Suppressor macrophage treated with lipopolysaccharide for 4 hours (primary cell): ENCODE results near the gene ACSL3.
"Not testable (repeated sequence)": the region's sequence is repeated elsewhere in the genome, so short reads cannot be mapped to it uniquely, and the experiment has no call there.

Experiments used
- DNase-seq: peaks from one replicate; pipeline ENCODE4 v3.0.0-alpha.2; 2020

The ACSL3 gene

DNA sequence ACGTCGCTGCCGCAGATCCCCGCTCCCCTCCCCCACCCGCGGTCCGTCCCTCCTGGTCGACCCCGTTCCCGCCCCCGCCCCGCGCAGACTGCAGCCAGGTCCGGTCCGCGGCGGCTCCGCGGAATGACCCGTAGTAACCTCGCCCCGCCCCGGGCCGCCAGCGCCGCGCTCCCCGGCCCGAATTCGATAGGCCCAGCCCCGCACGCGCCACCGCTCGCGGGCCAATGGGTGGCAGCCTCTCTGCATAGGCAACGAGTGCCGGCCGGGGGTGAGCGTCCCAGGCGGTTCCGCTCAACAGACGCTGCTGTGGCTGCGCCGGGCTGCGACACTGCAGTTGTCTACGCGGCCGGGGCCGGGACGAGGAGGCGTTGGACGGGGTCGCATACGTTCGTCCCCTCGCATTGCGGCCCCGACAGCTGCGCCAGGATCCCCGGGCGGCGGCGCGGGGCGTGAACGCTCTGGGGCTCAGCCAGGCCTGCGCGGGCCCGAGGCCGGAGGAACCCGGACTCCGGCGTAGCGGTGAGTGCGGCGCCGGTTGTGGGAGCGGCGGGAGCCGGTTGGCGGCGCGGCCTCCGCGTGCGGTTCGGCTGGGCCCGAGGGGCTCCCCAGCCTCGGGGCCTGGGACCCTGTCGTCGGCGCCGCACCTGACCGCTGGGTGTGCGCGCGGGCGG, at the start of gene ACSL3:
Gene ACSL3 (plus strand): TSS at position 297 of the 671 bp plus-strand sequence. CDS start 47,737 bp downstream, outside the sequence.
- peak; percentile 98 for DNase-seq

DNA sequence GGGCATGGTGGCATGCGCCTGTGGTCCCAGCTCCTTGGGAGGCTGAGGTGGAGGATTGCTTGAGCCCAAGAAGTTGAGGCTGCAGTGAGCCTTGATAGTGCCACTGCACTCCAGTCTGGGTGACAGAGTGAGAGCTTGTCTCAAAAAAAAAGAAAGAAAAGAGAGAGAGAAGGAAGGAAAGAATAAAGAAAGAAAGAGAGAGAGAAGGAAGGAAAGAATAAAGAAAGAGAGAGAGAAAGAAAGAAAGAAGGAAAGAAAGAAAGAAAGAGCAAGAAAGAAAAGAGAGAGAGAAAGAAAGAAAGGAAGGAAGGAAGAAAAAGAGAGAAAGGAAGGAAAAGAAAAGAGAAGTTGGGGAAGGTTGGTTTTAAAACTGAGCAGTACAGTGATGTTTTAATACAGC, 49.0 kb upstream of the ACSL3 start:
- DNase-seq: no peak

DNA sequence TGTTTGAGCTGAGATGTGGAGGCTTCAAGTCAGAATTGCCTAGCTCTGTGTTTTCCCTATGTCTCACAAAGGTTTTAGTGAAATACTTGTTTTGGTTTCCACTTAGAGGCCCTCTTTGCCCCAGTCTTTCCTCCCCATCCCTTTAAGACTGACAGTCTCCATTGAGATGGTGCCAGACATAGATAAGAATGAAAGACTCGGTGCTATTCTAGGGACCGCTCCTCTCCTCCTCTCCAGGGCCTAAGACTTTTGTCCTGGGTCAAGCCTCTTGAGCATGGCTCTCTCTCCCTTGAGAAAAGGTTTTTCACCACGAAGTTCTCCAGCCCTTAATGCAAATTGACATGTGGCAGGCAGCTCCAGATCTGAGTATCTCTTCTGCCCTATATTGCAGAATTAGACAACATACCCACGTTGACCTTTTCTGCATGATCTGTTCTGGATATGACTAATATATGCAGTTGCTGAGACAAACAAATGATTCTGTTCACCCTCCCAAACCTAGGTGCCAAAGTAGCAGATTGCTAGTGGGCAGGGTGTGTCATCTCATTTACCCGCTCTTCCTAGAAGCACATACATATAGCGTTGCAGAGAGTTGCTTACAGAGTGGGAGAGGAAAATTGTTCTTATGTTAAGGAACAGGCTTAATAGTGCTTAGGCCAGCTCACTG, 47.5 kb upstream of the ACSL3 start:
- peak; percentile 67 for DNase-seq

DNA sequence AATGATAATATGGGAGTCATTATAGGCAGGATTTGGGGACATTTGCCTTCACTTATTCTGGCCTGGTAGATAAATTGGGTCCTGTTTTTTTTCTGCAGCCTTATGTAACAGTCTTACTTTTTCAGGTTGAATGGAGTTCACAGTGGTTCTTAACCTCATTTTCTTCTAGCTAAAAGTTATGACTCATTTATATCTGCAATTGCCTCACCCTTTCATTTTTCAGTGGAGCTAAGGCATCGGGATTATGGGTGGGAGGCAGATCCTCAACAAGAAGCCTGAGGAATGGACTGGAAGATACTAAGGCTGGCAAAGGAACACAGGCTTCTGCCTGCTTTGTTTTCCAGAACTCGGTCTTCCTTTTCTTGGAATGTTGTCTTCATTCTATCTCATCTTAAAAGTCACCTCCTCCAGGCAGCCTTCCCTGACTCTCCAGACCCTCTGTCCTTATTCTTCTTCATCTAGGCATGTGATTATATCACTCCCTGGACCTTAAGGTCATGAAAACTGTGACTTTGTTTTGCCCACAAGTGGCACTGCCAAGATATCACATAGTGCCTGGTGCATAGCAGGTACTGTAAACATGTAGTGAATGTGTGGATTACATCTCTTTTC, 41.0 kb upstream of the ACSL3 start:
- DNase-seq: no peak

DNA sequence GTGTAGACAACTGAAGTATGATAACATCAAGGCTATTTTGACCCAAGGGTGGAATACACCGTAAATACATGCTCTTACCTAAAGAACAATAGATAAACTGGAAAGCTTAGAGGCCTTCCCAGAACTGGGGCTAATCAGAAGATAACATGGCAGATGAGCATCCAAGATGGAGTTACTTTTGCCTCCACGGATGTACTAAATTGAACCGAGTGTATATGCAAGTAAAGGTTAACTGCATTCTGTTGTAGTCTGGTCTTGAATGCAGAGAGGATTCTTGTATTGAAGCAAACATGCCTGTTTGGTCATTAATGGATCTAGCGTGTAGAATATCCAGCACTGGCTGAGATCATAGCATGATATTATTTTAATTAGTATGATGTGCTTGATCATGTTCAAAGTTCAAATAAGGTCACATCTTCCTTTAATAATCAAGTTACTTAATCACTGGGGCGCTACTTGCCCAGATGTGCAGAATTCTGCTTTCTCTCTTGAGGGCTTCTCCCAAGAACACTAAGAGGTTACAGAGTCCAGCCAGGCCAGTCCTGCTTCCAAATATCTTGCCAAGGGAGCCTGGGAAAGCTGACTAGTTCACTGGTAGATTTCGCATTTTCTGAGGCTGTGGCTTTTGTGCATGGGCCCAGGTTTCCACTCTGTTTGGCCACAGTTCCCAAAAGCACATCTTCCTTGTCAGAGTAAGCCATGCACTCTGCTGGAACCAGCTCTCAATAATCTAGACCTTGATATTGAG, 37.5 kb upstream of the ACSL3 start:
- no peak for DNase-seq

DNA sequence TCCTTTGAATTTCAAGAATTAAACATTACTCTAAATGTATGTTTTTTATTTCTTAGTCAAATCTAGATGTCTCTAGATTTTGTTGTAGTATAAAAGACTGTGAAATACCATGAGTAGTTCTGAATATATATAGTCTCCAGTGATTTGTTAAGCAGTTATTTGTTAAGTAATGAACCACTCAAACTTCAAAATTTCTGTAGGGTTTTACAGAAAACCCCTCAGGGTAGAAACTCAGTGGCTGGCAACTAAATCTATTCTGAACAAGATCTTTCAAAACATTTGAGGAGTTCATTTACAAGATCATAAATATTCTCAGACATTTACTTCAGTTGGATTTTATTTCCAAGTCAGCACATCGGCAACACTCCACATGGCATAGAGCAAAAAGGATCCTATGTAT, 35.8 kb upstream of the ACSL3 start:
- no peak for DNase-seq

DNA sequence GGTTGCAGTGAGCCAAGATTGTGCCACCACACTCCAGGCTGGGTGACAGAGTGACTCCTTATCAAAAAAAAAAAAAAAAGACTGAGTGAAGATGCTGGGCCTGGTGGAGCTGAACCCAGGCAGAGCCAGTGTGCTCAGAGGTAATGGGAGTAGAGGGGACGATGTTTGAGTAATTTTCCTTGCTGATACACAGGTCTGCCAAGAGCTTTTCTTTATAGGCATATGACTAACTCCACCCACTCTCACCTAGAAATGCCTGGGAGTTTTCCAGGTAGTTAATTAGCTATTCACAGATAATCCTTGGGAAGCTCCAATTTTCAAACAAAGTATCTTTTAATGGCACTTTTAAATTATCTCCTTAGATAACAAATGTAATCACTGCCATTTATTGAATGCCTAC, 33.4 kb upstream of the ACSL3 start:
- no peak for DNase-seq

DNA sequence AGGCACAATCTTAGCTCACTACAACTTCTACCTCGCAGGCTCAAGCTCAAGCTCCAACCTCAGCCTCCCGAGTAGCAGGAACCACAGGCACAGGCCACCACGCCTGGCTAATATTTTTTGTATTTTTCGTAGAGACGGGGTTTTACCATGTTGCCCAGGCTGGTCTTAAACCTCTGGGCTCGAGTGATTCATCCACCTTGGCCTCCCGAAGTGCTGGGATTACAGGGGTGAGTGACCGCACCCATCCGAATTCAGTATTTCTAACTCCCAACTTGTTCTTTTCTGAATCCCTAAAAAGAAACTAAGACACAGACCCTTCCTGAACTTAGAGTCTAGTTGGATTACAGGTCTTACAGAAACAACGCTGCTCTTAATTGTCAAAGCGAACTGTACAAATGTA, 32.3 kb upstream of the ACSL3 start:
- DNase-seq: no peak

DNA sequence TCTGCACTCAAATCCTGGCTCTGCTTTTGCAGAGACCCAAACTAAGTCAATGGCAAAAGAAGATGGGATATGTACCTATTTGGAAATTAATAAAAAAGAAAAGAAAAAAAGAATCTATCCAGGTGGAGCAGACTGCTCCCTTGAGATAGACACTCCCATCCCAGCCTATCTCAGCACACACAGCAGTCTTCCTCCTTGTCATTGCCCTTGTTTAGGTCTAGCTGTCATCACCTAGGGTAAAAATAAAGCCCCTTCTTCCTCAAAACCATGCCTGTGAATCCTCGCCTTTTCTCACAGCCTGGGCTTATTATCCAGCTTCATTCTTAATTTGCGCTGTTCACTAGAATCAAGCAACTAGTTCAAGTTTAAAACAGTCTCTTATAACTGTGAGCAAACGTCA, 30.7 kb upstream of the ACSL3 start:
- no peak for DNase-seq

DNA sequence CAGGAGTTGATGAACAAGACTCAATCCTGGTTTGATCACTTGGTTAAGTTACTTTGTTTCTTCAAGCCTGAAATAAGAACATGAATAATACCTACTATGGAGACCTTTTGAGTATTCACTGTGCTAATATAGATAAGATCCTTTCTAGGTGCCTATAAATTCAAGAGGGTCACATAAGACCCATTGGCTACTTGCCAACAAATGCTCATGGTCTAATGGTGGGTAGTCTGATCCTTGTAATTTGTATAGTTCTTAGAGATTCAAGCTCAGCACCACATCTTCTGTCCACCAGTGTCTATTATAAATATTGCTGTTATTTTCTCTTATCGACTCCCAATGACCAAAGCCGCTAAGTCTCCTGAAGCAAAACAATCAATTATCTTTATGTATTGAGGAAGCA, 27.4 kb upstream of the ACSL3 start:
- no peak for DNase-seq

DNA sequence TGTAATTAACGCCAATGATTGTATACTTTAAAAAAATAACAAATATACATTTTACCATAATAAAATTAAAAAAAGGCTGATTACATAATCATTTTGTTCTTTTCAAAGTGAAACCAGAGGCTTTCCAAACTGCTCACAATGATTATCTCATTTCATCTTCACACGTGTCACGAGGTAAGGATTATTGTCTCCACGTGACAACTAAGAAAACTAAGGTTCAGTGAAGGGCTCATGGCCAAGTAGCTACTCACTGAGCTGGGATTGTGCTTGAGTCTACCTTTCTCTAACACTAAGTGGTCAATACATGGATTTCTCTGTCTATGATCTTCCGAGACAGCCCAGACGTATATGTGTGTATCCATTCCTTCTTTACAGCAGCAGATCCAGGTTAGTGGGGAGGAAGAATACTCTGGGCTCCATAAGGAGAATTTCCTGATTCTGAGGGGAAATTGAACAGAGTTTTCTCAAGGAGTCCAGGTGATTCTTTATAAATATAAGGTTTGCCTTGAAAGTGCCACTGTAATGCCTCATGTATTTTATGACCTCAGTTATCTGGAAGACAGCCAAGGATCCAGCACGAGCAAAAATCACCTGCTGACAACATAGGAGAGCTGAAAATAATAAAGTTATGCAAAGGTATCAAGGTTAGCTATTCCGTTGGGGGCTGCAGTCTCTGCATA, 25.6 kb upstream of the ACSL3 start:
- DNase-seq: no peak

DNA sequence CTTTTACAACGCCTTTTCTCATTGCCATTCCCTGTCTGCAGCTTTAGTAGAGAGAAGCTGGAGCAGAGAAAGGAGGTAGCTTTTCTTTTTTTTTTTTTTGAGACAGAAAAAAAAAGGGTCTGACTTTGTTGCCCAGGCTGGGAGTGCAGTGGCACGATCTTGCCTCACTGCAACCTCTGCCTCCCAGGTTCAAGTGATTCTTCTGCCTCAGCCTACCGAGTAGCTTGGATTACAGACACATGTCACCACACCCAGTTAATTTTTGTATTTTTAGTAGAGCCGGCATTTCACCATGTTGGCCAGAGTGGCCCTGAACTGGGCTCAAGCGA, 25.0 kb upstream of the ACSL3 start:
- no peak for DNase-seq

DNA sequence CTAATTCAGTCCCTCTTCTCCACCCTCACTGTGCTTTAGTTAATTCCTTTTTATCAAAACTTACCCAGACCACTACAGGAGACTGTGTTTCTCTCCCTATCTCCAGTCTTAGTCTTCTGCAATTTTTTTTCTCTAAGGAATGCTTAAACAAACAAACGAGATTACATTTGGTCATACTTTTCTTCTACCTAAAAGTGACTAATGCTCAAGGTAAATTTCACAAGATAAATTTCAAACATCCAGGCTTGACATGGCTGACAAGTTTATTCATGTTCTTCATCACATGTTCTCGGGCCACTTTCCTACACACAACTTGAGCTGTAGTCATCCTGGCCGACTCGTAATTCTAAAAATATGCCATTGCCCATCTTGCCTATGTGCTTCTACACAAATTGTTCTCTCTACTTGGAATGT, 23.2 kb upstream of the ACSL3 start:
- no peak for DNase-seq

DNA sequence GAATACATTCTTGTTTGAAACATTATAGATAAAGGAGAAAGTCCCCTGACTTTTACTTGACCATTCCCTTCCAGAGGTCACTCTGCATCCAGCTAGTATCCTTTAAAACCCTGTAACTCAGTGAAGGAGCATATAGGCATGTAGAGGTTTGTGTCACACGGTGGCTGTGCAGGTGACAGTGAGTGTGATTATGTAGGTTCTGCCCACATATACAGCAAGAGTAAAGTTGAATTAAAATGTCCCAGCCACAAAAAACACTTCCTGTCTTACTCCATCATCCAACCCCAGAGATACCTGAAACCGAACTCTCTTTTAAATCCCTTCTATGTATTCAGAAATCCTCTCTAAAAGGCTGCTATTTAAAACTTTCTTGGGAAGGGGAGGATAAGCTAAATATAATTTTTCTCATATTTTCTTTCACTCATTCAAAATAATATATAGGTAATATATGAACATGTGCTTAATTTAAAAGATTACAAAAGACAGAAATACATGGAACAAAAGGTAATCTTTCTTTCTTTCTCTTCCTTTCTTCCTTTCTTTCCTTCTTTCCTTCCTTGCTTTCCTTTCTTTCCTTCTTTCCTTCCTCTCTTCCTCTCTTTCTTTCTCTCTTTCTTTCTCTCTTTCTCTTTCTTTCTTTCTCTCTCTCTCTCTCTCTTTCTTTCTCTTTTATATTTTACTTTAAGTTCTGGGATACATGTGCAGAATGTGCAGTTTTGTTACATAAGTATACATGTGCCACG, 20.6 kb upstream of the ACSL3 start:
- DNase-seq: no peak

DNA sequence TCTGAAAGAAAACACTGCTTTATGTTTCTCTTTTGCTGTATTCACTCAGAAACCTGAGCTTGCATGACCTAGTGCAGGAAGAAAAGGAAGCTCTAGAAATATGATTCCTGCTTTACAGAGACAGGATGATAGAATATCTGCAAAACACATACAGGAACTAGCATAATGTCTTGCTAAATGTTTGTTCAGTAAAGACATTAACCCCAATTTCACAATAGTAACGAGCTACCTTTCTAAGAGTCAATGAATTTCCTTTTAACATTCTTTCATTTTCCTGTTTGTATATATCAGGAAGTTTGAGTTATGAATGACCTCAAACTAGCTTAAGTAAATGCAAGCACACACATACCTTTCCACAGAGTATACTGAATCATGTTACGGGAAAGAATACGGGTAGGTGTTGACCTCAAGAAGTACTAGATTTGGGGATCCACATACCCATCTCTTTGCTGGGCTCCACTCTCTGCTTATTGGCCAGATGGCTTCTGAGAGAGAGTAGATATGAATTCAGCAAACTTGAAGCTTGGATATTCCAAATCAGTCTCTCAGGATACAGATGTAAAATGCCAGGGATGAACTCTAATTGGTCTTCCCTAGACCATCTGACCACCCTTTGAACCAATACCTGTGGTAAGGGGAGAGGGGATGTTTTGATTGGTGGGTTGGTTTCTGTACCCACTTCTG, 18.2 kb upstream of the ACSL3 start:
- DNase-seq: peak; percentile 53

DNA sequence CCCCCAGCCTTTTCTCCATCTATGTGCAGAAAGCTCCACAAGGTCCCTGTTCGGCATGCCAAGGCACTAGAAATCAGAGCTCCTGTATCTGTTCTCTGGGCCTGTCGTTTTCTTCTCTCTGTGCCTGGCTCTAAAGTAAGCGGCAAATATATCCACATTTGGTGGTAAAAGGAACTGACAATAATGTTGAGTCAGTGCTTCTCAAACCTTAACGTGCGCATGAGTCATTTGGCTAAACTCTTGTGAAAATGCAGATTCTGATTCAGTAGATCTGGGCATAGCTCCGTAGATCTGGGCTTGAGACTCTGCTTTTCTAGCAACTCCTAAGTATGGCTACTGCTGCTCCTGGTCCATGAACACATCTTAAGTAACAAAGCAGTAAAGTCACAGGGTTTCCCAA, 16.5 kb upstream of the ACSL3 start:
- peak; percentile 90 for DNase-seq

DNA sequence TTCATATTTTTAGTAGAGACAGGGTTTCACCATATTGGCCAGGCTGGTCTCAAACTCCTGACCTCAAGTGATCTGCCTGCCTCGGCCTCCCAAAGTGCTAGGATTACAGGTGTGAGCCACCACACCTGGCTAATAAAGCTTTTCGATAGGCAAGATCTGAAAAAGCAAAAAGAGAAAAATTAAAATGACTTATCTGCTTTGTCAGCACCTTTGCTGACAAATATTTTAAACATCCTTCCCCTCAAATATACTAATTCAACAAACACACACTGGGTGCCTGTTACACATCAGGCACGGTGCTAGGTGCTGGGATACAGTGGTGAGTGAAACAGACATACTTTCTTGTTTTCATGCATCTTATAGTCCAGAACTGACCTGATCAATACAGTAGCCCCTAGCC, 15.5 kb upstream of the ACSL3 start:
- not testable (repeated sequence) for DNase-seq

DNA sequence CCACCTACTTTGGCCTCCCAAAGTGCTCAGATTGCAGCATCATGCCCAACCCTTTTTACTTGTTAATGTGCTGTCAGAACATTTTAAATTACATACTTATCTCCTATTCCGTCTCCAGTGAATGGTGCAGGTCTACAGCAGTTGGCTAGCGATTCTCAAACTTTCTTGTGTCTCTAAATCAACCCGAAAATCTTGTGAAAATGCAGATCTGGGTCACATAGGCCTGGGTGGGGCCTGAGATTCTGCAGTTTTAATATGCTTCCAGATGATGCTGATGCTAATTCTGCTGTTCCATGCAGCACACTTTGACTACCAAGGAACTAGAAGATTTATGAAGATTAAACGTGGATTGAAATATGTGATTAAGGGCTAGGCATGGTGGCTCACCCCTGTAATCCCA, 14.8 kb upstream of the ACSL3 start:
- no peak for DNase-seq

DNA sequence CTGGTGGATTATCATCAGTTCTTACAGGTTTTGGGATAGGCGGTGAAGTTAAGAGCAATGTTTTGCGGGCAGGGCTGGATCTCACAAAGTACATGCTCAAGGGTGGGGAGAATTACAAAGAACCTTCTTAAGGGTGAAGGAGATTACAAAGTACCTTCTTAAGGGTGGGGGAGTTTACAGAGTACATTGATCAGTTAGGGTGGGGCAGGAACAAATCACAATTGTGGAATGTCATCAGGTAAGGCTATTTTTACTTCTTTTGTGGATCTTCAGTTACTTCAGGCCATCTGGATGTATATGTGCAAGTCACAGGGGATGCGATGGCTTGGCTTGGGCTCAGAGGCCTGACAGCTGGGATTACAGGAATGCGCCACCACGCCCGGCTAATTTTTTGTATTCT, 12.8 kb upstream of the ACSL3 start:
- DNase-seq: not testable (repeated sequence)

DNA sequence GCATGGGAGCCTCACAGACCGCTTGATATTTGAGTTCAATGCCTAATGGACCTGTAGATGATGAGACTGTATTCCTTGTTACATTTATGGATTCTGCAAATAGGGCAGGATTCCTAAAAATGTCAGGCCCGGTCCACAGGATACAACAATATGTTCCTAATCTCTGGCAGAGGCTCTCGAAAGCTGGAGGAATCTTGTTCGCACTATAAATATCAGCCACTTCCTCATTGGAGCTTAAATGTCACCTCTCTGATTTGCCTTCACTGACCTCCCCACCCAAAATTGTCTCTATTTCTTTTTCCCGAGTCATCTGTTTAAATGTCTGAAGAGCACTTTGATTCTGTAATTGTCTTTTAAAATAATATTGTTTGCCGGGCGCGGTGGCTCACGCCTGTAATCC, 12.0 kb upstream of the ACSL3 start:
- no peak for DNase-seq

DNA sequence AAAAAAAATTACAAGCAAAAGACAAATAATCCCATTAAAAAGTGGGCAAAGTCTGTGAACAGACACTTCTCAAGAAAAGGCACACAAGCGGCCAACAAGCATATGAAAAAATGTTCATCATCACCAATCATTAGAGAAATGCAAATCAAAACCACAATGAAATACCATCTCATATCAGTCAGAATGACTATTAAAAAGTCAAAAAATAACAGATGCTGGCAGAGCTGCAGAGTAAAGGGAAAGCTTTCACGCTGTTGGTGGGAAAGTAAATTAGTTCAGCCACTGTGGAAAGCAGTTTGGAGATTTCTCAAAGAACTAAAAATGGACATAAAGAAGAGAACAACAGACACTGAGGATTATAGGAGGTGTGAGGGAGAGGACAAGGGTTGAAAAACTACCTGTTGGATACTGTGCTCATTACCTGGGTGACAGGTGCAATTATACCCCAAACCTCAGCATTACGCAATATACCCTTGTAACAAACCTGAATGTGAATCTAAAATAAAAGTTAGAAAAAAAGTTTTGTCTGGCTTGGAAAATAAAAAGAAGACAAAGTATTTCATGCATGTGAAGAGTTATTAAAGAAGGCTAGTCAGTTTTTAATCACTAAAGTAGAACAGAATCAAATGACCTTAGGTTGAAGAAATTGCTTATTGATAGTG, 8.7 kb upstream of the ACSL3 start:
- DNase-seq: no peak
